GM18508 (cell line): ENCODE results near the gene CAPZB.

Experiments
- ATAC-seq: cut with Tn5 transposase; IDR thresholded peaks from one replicate; pipeline ENCODE4 v1.9.1; 2021; ENCODE audit warnings: moderate number of reproducible peaks; ENCODE audit not compliant: insufficient read depth, unreplicated experiment

The CAPZB gene

DNA sequence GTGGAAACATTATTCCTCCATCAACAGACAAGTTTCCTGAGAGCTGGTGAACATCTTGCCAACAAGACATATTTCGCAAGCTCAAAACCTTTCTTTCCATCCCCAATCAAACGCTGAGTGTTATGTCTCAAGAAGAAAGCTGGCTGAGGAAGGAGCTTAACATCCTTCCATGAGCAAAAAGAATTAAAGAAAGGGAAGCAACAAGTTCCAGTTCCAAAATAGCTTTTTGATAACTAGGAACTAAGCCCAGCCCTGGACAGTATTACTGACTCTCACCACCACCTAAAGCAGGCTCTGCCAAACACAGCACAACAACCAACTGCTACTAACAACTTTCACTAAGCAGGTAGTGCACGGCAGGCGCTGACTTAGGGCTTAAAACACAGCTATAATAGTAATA is 50.2 kb downstream of the CAPZB start:
- no peak for ATAC-seq

DNA sequence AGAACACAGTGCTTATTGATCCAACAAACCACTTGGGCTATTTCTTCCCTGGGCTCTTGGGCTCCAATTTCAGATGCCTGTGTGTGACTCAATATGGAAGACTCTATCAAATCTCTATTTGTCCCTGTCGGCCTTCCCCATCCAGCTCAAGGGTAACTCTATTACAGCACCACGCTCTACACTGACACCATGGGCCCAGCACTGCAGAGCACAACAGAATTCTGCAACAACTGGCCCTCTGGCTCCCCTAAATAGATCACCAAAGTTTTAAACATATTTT is 51.7 kb downstream of the CAPZB start:
- no peak for ATAC-seq

DNA sequence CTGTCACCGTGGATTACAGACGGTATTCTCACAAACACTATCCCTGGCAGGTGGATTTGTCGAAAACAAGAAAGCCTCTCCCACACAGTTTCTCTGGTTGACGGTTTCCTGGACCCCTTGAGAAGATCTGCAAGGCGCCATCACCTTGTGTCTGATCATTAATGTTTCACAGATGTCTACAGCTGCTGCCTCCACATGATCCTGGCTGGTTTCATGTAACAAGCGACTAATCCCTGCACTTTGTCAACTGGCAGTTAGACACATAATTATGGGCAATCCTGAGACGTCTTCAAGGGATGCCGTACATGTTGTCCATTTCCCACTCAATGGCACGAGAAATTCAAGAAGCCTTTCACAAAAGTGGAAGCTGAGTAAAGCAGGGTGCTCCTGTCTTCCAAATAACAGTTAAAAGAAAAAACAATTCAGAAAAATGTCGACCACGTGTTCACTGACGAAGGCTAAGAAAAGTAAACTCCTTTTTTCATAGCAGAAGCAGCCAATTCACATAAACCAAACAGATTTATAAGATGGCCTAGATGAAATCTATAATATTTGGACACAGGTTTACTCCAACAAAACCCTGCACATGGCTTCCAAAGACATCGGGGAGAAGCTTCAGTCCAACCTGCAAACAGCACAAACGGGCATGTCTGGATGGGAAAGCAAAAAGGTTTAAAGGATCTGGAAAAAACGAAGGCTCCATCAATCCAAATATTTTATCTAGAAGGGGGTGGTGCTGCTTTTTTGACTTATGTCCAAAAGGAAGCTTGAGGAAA is 52.2 kb downstream of the CAPZB start:
- no peak for ATAC-seq

DNA sequence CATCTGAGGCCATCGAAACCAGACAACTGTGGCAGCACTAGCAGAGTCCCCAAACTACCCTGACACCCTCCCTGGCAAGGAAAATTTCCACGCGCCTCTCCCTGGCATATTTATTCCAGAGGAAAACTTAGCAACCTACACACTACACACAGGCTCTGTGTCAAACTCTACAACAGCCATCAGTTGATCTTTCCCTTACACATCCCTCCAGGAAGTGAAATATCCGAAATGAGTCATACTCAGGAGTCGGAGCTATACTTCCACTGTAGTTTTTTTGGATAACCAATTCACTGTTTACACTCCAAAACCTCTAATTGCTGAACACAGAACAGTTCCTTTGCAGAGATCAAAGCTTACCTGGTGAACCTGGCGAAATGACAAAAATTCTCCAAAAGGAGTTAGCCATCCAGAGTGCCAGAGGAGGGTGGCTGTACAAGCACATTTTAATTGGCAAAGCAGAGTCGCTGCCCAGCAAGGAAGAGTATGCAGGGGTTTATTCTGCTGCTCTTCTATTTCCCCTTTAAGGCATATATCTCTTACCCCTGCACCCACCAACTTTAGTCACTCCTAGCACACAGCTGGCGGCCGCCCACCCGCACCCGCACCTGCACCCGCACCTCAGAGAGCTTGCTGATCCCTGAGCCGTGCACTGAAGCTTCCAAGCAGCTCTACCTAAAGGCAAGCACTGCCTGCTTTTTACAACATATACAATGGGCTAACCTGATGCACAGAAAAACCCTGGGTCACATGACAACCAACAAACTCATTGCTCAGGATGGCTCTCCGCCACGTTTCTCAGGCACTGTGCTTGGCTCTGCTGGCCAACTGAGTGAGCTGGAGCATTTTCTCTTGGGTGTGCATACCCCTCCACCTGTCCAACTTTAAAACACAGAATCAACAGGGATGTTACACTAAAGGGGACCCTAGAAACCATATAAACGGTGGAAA is 54.9 kb downstream of the CAPZB start:
- no peak for ATAC-seq

DNA sequence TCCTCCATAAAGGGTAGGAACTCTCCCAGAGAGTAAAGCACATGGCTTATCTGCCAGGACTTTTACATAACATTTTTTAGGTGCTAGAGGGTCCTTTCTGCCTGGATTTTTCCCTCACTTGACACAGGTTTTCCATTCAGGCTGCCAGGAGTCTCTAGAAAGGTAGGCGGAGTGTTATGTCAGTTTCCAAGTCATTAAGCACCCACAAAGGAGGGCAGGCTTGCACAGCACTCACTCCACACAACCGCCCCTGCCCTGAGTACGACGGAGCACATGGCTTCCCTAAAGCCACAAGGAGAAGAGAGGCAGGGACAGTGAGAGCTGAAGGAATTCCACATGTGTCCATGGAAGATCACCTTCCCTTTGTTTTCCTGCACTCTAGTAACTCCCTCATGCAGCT is 55.7 kb downstream of the CAPZB start:
- ATAC-seq: no peak

DNA sequence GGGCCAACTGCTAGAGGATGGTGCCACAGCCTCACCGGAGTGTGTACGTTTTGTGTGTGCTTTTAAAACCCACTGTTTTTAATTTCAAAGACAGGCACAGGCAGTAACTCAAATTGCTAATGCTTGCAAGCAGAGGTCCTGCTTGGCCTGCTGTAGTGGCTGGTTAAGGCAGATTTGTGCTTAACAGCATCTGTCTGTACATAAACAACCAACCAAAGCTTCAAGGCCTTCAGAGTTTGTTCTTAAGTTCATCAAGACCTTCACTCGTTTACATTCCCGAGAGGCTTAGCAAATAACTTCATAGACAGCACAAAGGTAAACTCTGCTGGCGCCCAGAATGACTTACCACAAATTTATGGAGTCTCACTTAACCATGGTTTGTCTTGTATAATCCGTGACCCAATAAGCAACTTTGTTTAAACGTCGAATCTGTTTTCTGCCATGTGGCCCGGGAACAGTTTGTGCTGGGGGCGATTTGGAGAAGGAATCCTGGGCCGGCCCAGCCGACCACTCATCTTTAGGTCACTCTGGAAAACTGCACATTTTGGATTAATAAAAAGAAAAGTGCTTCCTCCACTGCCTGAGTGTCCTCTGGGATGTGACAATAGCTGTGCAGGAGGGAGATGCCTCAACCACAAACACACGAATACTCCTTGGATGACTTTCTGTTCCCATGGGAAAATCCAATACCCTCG is 58.1 kb downstream of the CAPZB start:
- ATAC-seq: no peak

DNA sequence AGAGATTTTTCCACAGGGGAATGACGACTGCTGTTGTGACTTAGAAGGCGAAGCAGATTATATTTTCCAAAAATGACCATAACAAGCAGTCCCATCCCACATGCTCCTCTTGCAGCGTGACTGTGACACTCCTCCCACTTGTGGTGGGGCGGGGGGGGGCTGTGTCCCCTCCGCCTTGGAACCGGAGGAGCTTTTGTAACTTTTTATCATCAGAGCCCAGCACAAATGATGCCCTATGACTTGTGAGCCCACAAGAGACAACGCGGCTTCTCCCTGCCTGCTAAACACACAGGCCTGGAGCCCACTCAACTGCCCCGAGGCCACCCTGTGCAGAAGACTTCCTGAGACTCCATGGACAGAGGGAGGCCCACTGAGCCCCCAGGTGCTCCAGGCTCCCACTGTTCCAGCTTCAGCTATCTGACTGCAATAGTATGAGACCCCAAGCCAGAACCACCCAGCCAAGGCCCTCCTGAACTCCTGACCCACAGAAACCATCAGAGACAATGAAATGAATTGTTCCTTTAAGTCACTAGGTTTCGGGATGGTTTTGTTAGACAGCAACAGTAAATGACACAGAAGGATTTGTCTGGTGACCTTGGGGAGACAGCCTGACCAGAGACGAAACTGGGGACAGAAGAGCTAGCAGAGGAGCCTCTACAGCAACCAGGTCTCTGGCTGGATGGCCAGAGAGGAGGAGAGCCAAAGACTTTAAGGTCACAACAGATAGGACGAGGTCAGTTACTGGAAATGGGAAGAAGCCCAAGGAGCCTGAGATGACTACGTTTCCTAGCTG is 58.8 kb downstream of the CAPZB start:
- ATAC-seq: no peak

DNA sequence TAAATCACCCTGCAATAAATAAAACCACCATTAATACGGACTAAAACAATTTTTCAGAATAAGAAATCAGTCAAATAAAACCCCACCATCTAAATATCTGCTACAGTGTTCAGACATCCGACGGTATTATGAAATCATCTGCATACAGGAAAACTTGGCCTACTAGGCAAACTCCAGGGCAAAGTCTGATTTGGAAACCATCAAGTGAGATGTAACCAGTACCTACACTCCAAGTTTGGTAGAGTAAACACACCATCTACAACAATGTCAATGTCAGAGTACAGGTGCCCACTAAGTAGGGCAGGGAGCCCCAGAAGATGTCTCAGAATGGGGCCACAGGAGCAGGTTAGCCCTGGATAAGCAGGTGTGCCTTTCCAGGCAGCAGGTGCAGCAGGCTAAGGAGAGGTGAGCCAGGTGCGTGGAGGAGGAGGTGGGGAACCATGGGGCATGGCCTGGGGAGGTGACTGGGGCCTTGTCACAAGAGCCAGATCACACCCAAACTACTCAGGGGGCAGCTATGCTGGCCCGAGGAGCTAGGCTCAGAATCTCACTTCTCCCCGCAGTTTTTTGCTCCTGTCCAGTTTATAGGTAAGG is 59.6 kb downstream of the CAPZB start:
- ATAC-seq: no peak

DNA sequence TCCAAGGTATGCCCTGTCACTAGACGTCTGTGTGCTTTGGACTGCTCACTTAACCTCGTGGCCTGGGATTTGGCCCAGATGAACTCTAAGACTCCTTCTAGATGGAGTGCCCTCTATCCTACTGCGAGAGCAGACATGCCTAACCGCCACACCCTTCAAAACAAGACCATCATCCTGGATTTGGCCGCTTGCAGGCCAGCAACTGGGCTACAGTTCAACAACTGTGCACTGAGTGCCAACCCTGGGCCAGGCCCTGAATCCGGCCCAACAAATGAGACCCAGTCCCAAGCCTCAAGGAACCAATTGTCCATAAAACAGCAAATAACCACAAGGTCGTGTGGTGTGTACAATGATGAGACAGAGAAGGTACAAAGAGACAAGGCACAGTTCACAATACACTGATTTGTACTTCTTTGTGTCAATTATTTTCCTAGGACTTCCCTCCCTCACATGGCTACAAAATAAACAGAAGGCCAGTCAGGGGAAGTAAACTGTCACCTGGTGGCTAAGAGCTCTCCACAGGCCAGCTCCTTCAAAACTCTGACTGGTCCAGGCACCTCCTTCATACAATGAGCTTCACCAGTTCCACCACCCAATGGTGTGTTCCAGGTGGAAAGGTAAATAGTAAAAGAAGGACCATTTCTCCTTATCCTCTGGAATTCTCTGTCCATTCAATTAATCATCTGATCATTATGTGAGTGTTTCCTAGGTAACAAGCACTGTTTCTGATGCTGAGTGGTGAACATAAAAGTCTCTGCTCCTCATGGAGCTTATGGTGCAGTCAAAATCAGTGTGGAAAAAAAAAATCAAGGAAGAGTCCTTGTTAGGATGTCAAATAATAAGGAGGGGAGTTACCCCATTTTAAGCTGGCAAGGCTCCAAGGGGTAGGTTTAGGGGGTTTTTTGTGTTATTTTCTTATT is 60.4 kb downstream of the CAPZB start:
- no peak for ATAC-seq

DNA sequence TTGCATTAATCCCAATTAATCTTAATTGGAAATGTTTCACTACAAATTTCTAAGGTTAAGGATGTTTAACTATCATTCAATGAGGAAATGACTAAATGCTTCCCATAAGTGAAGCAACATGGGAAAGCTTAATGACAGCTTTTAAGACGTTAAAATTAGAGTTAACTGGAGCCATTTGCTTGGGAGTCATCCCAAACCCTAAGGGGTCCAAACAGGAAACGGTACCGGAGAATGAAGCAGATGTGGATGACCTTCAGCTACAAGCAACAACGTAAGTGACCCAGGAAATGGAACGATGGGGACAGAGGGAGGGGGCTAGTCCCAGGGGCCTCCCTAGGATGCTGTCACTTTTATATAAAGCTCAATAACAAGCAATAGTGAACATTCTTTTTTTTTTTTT is 62.2 kb downstream of the CAPZB start:
- ATAC-seq: no peak

DNA sequence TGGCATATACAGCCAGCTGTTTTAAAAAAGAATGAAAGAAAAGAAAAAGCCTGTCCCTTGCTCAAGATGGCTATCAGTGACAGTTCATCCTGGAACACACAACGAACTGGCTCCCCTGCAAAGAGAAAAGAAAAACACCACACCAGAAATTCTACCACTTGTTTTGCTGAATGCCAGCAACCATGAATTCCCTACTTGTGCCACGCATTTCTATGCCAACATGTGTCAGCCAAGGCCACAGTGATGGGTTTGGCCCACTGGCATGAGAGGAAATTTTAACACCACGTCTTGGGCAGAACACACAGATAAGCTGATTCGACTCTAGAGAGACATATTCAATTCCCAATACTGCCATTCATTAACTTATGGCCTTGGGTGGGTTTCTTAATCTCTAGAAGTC is 64.0 kb downstream of the CAPZB start:
- no peak for ATAC-seq

DNA sequence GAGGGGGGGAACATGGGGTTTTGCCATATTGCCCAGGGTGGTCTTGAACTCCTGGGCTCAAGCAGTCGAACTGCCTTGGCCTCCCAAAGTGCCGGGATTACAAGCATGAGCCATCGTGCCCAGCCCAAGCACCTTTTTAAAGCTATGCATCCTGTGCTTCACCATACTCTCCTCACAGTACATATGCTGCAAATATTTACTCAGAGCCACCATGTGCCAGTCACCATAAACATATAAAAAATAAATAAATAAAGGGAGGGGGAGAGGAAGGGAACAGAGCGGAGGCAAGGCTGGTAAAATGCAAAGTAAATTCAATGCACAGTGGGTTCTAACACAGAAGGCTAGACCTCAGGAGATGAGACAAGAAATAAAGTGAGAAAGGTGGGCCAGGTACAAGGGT is 64.7 kb downstream of the CAPZB start:
- ATAC-seq: no peak

DNA sequence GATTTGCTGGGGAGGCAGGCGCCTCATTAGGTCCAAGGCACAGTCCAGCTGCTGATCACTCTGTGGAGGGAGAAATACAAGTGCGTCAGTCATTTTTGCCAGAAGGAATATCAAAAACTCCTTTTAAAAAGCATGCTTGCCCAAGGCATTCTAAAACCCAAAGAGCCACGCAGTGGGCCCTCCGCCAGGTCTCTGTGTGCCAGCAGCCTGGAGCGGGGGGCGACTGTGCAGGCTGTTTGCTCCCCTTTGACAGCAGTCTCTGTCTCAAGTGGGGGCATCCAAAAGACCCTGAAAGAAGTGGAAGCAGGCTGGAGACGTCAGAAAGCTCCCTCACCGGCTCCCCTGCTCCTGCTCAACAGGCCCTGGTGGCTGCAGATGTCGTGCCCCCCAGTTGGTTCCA is 65.6 kb downstream of the CAPZB start:
- ATAC-seq: no peak

DNA sequence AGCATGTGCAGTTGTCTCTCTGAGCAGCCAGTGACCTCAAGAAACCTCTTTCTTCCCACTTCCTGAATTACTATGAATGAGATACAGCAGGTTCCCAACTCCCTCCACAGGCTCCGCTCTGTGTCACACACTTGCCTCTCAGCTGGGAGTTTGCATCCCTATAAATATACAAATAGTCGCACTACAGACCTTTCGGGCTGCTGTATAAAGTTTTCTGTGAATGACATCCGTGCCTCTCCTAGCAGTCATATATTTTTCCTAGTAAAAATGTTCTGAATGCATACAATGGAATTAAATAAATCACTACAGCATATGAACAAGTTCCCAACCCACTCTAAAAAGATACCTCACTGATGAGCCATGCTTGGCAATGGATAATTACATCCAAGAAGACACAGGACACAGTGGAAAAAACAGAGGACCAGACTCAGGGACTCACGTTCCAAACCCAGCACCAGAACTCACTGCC is 66.8 kb downstream of the CAPZB start:
- ATAC-seq: no peak

DNA sequence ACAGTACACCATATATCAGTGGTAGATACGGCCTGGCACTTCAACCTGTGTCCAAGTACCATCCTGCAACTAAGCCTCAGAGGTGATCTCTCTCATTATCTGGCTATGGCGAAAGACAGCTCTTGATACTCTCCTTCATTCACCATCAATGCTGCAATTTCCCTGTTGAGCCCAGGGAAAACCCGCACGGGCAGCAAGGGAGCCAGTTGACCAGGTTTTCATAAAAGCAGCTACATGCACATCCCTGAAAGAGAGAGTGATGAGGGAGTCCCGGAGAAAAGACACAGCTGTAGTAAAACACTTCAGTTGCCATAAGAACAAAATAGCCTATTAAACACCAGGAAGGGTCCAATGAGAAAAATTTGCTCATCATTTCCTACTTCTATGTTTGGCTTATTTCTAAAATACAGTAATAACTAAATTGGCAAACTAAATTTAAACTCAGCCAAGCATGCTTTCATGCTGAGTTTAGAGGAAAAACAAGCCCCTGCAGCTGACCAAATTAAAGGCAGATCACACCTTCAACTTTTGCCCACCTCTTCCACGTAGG is 68.3 kb downstream of the CAPZB start:
- no peak for ATAC-seq

DNA sequence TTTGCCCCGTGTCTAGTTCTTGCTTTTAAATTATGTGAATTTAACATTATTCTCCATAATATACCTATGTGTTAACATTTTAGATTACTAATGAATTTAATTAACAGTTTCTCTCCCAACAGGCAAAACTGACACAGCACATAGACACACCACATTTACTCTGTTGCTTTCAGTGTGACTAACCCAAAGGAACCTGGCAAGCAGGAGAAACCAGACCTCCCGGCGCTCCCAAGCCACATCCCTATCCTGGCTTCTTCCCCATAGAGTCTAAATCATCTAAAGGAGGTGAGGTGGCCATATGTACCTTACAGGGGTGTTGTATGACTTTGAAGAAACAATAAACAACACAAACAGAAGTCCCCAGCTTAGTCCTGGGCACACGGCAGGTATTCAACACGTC is 69.2 kb downstream of the CAPZB start:
- no peak for ATAC-seq

DNA sequence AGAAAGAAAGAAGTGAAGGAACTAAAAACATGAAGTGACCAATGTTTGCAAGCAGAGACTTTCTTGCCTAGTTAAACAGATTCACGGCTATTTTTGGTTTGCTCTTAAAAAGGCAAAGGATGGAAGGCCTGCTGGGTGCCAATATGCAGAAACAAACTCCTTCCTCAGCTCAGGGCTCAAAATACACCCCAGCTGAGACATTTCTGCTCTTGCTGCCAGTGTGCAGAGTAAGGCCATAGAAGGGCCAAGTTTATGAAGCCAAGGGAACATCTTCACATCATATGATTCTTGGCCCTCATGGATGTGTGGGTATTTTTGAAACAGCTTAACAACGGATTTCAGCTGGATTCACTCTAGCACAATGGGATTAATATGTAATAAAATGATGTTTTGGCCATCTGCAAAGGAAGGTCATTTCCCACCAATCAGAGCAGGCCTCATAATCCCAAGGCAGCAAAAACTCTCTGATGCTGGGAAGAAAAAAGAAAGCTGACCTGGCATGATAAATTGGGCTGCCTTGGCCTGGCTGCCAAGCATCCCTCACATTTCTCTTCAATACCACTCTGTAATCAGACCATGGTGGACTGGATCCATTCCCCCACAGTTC is 70.7 kb downstream of the CAPZB start:
- no peak for ATAC-seq

DNA sequence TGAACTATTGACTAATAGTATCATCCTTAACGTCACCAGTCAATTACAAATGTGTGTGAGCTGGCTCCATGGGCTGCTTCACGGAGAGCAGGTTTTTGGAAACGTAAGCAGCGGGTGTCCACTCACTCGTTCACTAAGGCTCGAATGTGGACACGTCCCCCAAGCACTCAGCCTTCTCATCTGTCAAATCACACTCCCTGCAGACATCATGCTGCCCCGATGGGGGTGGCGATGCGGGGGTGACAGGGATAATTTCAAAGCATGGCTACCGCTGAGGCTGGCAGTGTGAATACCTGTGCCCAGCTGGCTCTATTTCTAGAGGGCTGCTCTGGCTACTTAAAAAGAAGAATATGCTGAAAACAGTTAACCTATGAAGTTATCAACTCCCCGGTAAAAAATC is 71.3 kb downstream of the CAPZB start:
- no peak for ATAC-seq
